GM19043 (cell line): Measurements from ENCODE around the gene CD300C.
"Not testable (repeated sequence)": the region's sequence is repeated elsewhere in the genome, so short reads cannot be mapped to it uniquely, and the experiment has no call there.

Experiments
- ATAC-seq: cut with Tn5 transposase; IDR thresholded peaks from one replicate; pipeline ENCODE4 v1.9.1; 2021; ENCODE audit warnings: low read depth; ENCODE audit not compliant: unreplicated experiment

CD300C gene

DNA sequence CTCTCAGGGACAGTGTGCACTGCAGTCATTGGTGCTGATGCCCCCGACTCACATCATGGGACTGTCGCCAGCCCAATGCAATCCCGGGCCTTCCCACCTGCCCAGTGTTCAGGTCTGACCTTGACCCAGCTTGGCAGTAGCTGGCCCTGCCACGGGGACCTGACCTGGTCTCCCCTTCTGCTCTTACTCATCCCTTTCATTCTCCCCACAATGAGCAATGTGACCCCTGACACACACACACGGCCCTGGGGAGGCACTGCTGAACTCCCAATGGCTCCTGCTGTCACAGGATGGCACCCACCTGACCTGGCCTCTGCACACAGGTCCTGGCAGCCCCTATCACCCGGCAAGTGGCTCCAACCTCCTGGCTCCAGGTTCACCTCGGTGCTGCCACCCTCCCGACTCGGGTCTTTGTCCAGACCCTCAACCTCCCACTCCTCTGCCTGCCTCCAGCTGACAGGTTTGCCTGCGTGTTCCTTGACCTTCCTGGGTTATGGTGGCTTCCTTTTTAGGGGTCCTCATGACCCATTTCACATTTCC lies 6.6 kb downstream of the CD300C start:
- ATAC-seq, result no peak

DNA sequence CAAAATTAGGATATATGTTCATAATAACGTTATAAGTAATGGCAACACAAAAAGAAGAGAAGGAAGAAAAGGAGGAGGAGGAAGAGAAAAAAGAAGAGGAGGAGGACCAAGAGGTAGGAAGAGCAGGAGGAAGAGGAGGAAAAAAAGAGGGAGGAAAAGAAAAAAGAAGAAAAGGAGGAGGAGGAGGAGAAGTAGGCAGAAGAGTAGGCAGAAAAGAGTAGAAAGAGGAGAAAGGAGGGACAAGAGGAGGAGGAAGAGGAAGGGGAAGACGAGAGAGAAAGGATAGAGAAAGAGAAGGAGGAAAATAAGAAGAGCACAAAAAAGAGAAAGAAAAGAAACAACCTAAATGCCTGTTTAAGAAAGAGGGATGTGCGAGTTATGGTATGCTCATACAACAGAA lies 9.0 kb downstream of the CD300C start:
- ATAC-seq, result no peak

DNA sequence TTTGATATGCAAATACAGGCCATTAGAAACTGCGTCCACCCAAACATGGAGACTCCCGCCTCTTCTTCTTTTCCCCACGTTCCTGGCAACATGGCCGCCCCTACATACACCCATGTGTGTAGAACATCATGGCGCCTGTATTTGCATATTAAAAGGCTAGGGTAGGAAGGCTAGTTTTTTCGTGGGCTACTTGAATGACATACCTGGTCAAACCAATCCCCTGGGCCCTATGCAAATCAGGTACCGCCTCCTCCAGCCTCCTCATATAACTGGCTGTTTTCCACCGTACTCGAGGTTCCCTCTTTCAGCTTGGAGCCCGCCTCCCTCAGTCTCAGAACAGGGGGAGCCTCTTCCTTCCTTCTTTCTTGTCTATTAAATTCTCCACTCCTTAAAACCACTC lies 13.8 kb downstream of the CD300C start:
- no peak for ATAC-seq

DNA sequence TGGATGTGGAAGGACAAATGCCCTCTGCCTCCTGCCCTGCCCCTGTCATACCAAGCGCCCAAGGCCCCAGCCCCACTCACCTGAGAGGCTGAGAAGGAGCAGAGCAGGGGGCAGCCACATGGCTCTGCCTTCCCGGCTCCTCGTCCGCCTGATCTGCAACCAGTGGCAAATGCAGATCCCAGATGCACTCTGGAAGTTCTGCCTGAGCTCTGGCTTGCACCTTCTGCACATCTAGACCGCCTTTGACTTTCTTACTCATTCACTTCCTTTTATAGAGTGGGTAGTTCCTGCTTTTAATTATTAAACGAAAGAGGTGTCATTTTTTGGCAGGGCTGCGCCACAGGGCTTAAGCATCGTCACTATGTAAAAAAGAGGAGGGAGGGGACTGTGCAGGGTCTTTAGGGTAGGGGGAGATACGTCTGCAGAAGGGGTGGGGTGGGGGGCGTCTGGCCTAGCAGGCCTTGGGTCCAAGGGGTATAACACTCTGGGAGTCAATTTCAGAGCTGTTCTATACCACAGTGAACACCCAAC lies 14.6 kb downstream of the CD300C start, which contains the start of gene CD300LB:
TSS of gene CD300LB (minus strand) at position 245 of the 531 bp plus-strand sequence. CDS start at position 120, 125 bp downstream.
- no peak for ATAC-seq

DNA sequence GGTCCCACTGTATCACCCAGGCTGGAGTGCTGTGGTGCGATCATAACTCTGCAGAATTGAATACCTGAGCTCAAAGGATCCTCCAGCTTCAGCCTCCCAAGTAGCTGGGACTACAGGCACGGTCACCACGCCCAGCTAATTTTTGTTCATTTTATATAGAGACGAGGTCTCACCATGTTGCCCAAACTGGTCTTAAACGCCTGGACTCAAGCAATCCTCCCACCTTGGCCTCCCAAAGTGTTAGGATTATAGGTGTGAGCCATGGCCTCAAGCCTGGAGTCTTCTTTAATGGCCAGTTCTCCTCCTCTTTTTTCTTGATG lies 15.1 kb downstream of the CD300C start:
- ATAC-seq, result no peak

DNA sequence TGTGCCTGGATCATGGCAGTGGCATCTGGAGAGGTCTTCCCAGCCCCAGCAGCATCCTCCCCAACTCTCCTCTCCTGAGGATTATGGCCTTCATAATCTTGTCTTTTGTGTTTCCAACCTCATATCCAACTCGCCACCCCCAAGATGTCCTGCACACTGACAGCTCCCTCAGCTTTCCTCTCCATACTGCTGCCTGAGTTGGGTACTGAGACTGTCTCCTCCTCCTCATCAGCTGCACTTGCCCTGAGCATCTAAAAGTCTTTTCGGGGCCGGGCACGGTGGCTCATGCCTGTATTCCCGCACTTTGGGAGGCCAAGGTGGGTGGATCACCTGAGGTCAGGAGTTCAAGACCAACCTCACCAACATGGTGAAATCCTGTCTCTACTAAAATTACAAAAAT lies 16.7 kb downstream of the CD300C start:
- ATAC-seq, result no peak

DNA sequence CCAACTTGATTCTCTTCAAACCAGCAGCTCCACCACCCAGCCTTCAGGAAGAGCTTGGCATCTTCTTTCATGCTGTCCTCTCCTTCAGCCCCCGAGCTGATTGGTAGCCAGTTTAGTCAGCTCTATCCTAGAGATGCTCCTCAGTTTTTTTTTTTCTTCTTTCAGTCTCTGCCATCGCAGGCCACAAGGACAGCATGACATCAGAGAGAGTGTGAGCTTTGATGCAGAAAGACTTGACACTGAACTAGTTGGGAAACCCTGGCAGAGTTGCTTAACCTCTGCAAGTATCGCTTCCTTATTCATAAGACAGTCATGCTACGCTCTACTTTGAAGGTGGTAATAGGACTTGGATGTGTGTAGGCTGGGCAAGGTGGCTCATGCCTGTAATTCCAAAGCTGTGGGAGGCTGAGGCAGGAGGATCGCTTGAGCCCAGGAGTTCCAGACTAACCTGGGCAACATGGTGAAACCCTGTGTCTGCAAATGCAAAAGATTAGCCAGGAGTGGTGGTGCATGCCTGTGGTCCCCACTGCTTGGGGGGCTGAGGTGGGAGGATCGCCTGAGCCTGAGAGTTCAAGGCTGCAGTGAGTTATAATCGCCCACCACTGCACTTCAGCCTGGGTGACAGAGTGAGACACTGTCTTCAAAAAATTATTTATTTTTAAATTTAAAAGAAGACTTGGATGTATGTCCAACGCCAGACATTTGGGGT lies 17.3 kb downstream of the CD300C start:
- ATAC-seq, result peak; percentile 74

DNA sequence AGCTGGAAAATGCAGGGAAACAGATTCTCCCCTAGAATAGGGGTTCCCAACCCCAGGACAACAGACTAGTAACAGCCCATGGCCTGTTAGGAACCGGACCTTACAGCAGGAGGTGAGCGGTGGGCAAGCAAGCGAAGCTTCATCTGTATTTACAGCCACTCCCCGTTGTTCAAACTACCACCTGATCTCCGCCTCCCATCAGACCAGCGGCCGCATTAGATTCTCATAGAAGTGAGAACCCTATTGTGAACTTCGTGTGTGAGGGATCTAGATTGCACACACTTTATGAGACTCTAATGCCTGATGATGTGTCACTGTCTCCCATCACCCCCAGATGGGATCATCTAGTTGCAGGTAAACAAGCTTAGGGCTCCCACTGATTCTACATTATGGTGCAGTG lies 18.2 kb downstream of the CD300C start:
- no peak for ATAC-seq

DNA sequence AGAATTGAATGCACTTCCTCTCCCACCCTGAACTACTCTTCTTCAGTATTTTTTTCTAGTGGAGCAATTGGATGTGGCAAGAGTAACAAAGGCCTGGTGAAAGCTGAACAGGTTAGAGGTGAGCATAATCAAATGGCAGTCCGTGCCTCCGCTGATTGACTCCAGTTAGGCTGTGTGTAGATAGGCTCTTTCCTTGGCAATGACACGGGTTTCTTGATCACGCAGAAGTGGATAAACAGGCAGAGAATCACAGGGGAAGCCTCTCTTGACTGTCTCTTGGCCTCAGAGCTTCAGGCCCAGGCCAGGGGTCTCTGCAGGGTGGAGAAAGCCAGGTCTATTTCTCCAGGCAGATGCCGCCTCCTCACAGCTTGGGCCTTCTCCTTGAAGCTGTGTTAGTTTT lies 18.8 kb downstream of the CD300C start:
- ATAC-seq, result no peak

DNA sequence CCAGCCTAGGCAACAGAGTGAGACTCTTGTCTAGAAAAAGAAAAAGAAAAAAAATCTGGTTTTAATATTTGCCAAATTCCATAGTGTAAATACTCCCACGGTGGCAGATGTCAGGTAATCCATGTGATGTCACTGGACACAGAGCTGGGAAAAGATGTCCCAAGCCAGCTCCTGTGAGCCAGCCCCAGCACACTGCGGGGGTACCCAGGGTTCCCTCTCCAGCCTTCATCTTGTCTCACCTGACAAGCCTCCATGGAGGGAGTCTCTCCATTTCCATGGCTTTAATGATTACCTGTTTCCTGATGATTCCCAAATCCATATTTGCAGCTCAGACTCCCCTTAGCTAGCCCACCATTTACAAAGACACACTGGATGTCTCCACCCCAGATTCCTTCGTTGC lies 19.2 kb downstream of the CD300C start:
- ATAC-seq, result no peak

DNA sequence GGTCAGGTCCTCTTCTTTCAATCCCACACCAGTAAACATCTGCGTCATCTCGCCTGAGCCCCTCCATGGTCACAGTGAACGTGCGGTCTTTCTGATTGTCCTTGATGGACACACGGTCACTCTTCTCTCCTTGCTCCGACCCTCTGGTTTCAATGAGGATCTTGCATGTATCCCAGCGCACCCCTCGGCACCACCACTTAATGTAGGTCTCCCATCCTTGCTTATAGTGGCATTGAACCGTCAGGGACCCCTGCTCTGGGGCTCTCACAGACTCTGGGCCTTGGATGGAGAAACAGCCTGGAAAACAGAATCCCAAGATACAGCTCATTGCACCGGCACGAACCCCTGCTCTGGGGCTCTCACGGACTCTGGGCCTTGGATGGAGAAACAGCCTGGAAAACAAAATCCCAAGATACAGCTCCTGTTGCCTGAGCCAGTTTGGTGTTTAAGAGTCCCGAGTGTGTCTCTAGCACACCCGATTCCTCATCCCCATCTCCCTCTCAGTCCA lies 20.1 kb downstream of the CD300C start:
- ATAC-seq, result no peak

DNA sequence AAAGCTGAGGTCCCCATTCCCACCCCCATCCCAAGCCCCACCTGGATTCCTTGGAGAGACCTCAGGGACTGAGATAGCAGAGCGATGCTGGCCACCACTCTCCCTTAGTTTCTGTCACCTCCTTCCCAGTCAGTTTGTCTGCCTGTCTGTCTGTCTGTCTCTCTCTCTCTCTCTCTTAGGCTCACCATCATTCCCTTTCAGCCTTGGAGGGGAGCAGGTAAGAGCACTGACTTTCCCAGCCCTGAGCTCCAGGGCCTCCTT lies 20.5 kb downstream of the CD300C start:
- no peak for ATAC-seq

DNA sequence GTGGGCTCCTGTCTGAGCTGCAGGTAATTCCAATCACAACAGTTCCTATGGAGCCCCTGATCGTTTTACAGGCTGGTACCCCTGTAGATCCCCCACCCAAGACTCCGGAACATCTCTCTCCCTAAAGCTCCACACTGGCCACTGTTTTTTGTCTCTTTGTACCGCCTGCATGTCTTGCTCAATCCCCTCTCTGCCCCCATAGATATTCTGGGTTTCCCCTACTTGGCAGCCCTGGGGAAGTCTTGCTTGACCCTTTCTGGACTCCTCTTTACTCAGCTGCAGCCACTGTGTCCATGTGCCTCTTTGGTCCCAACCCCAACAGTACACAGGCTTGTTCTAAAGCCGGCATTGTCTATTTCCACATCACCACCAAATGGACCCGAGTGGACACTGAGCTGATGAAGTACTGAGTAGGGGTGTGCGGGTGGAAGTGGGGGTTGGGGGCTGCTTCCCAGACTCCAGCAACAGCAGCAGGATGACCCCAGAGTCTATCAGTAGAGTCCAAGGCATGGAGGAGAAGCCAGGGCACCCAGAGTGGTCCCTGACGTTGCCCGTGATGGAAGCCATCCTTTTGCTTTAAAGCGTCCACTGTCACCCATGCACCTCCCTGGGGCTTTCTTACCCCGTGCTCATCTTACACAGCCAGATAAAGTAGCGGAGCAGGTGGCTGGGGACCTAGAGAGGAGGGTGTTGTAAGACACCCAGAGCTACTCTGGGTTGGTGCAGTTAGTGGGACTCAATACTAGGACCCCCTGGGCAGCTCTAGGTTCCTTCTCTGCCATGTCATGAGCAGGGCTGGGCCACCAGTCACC lies 21.1 kb downstream of the CD300C start:
- ATAC-seq, result no peak

DNA sequence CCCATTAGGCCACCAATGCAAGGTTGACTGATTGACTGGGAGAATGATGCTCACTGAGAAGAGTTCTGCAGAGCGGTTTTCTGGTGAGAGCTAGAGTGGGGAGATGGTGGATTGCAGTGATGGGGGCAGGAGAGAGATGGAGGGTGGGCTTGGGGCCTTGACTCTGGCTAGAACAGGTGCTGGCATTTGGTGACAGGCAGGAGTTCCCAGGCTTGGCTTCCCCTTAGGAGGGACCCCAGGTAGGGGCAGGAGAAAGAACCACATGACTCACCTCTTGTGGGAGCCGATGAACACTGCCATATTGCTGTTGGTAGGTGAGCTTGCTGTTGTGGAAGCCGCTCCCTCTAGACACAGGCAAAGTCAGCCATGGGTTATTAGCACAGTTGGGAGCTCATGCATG lies 22.6 kb downstream of the CD300C start:
- no peak for ATAC-seq

DNA sequence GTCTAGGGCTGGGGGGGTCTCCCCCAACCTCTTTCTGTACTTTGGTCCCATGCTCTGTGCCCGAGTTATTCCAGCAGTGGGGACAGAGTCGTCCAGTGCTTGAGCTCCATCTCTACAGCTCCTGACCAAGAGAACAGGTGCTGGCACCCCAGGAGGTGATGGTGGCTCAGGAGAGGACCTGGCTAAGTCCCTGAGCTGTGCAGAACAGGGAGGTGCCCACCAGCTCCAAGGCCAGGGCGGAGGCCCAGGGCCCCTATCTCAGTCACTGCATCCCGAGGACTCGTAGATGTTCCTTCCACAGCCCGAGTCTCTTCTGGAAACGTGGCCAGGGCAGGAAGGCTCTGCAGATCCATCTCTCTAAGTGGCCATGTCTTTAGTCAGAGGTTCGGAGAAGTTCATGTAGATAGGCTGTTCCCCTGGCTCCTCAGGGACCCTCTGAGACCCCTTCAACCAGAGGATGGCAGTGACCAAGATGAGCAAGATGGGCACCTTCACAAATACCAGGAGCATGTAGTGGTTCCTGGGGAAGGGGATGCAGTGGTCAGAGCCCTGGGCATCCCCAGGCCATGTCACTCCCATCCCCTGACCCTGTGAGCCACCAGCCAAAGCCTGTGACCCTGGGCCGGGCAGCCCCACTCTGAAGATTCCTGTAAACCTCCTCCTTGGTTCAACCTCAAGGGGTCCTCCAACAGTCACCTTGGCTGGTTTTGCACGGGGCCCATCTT lies 23.4 kb downstream of the CD300C start:
- ATAC-seq, result no peak

DNA sequence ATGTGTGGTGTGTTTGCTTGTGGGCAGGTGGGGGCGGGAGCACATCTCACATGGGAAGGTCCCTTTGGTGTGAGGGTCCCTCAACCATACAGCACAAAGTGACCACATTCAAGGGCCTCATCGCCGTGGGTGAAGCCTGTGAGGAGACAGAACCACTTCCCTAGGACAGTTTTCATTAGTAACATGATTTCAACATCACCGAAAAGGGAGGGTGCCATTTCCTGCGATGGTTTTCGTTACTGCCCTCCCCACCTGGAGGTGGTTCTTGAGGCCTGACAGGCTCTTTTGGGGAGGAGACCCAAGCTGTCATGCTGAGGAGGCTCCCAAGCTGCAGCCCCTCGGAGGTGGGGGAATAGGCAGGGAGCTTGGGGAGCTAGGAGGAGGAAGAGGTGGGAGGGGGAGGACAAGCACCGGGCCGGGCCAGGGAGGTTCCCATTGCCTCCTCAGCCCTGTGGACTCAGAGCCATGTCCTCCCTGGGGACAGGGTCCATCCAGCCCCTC lies 24.2 kb downstream of the CD300C start:
- no peak for ATAC-seq

DNA sequence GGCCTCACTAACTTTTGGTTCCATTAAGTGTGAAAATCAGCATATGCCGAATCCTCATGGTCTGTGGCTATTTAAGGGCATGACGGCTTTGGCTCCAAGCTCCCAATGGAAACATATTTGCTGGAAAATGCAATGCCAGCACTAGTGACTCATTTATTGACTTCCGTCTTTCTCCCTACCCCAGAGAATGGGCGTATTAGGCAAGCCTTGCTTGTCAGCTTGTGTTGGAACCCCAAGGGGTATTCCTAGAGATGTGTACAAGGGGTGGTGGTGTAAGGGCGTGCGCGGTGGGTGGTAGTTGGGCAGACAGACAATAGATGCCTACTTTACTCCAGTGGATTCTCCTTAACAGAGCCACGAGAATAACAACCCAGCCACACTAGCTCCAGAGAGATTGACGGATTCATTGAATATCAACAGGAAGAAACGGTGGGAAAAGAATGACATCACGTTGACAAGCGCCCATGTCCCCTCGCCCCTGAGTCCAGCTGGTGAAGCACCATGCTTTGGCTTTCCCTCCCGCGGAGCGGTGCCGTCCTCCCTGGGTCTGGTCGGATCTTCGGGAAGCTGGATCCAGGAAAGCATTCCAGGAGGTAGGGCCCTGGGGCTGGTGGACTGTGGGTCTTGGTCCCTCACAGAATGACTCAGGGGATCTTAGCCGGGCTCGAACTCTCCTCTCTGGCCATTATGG lies 25.0 kb downstream of the CD300C start:
- no peak for ATAC-seq

DNA sequence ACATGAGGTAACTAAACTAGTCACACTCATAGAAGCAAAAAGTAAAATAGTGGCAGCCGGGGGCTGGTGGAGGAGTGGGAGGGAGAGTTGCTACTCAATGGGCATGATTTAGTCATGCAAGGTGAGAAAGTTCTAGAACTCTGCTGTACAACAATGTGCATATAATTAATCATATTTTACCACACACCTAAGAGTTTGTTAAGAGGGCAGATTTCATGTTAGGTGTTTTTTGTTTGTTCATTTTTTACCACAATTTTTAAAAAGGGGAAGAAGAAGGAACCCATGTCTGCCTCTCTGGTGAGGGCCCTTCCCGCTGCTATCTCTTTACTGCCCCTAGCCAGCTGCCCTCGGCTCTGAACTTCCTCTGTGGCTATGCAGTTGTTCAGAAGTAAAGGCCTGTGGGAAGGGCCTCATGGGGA lies 25.9 kb downstream of the CD300C start:
- no peak for ATAC-seq

DNA sequence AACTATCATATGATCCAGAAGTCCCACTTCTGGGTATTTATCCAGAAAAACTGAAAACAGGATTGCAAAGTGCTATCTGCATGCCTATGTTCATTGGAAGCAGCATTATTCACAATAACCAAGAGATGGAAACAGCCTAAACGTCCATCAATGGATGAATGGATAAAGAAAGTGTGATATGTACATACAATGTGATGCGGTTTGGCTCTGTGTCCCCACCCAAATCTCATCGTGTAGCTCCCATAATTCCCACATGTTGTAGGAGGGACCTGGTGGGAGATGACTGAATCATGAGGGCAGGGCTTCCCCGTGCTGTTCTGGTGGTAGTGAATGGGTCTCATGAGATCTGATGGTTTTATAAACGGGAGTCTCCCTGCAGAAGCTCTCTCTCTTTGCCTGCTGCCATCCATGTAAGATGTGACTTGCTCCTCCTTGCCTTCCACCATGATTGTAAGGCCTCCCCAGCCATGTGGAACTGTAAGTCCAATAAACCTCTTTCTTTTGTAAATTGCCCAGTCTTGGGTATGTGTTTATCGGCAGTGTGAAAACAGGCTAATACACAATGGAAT lies 27.4 kb downstream of the CD300C start:
- not testable (repeated sequence) for ATAC-seq
